A673 (cell line): ENCODE measurements around the gene CHRM5.

Source experiments
- EZH2 ChIP-seq: fragments of 200-600 bp; sonication (generic); IDR thresholded peaks from 2 replicates; pipeline ENCODE4 v1.6.1; 2017; ENCODE audit warnings: borderline replicate concordance, low read depth, mild to moderate bottlenecking, mixed read lengths, antibody characterized with exemption, low read length; ENCODE audit not compliant: poor library complexity, severe bottlenecking
- TF ChIP-seq, protein P1 (sequence below): fragments of 300-800, 200-600 bp; sonication (generic); conservative IDR thresholded peaks from 2 replicates; pipeline ENCODE4 v1.5.1; 2017; ENCODE audit warnings: low read depth, mild to moderate bottlenecking, antibody characterized with exemption, low read length, moderate library complexity, mixed read lengths

DNA sequence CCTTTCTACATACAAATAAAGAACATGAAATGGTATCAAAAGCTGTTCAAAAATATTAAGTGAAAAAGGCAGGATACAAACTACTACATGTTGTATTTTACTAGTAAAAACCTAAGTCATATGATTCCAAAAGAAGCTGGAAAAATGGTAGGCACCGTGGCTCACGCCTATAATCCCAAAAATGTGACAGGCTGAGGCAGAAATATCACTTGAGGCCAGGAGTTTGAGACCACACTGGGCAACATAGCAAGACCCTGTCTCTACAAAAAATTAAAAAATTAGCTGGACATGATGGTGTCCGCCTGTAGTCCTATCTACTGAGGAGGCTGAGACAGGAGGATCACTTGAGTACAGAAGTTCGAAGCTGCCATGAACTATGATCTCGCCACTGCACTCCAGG is 131.6 kb downstream of the CHRM5 start:
- TF ChIP-seq, protein P1, sequence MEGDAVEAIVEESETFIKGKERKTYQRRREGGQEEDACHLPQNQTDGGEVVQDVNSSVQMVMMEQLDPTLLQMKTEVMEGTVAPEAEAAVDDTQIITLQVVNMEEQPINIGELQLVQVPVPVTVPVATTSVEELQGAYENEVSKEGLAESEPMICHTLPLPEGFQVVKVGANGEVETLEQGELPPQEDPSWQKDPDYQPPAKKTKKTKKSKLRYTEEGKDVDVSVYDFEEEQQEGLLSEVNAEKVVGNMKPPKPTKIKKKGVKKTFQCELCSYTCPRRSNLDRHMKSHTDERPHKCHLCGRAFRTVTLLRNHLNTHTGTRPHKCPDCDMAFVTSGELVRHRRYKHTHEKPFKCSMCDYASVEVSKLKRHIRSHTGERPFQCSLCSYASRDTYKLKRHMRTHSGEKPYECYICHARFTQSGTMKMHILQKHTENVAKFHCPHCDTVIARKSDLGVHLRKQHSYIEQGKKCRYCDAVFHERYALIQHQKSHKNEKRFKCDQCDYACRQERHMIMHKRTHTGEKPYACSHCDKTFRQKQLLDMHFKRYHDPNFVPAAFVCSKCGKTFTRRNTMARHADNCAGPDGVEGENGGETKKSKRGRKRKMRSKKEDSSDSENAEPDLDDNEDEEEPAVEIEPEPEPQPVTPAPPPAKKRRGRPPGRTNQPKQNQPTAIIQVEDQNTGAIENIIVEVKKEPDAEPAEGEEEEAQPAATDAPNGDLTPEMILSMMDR = no peak
- TF ChIP-seq EZH2 = no peak
